ENCODE measurements around the gene FOSL1. TPM values are rescaled to one million over a fixed set of nuclear protein-coding genes. Genes with fewer than 3 reads are reported as not detected.

Gene FOSL1
- total and polyA plus RNA-seq, 2 donors (not counting 1 experiment from before 2014, with no cell fraction given): 3.5 to 8.8 TPM

- Histone ChIP-seq H3K4me2 (ENCODE audit: extremely low read depth, insufficient read depth, low read length) (peak overlapping the region; percentile 73), H3K36me3 (ENCODE audit: control insufficient read depth, insufficient read depth, low read length) (peaks cover 39% of the 10 kb centered on the region), H3K79me2 (ENCODE audit: control insufficient read depth, insufficient read depth, low read length) (peaks cover 51% of the 10 kb centered on the region), H3K27me3 (ENCODE audit: control insufficient read depth, insufficient read depth, low read length) (no peaks in the 10 kb centered on the region), H2AFZ (ENCODE audit: low read length) (no peak overlapping the region), H3K4me3 (replicated peaks in 1 of 4; ENCODE audit: control extremely low read depth in 1 of 4, insufficient read depth in 1 of 4, low read depth in 3 of 4, low read length in 4 of 4) (peak overlapping the region; percentile 90 to 99 (median 96)), H3K9me3 (ENCODE audit: control insufficient read depth, insufficient read depth, low read depth, low read length) (no peaks in the 10 kb centered on the region), H3K9ac (ENCODE audit: insufficient read depth, low read length) (peak overlapping the region; percentile 94), H3K4me1 (ENCODE audit: control insufficient read depth, extremely low read depth, insufficient read depth, low read length) (peaks cover 19% of the 10 kb centered on the region), H4K20me1 (ENCODE audit: control insufficient read depth, extremely low read depth, insufficient read depth, low read length) (peaks cover 4% of the 10 kb centered on the region), H3K27ac (ENCODE audit: insufficient read depth, low read length) (peak overlapping the region; percentile 98)
- TF ChIP-seq, protein P1, sequence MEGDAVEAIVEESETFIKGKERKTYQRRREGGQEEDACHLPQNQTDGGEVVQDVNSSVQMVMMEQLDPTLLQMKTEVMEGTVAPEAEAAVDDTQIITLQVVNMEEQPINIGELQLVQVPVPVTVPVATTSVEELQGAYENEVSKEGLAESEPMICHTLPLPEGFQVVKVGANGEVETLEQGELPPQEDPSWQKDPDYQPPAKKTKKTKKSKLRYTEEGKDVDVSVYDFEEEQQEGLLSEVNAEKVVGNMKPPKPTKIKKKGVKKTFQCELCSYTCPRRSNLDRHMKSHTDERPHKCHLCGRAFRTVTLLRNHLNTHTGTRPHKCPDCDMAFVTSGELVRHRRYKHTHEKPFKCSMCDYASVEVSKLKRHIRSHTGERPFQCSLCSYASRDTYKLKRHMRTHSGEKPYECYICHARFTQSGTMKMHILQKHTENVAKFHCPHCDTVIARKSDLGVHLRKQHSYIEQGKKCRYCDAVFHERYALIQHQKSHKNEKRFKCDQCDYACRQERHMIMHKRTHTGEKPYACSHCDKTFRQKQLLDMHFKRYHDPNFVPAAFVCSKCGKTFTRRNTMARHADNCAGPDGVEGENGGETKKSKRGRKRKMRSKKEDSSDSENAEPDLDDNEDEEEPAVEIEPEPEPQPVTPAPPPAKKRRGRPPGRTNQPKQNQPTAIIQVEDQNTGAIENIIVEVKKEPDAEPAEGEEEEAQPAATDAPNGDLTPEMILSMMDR (conservative IDR thresholded peaks at IDR 0.05 in 1 of 2, IDR thresholded peaks at IDR 0.05 in 1 of 2; ENCODE audit: low read depth in 1 of 2, low read length in 2 of 2): no peak
- TF ChIP-seq EZH2 (IDR thresholded peaks at IDR 0.05; ENCODE audit: low read length, missing control alignments): no peak
- DNase-seq (ENCODE audit: low read depth in 2 of 2): peak in 1 of 2 donors; percentile 12
Observed at GRCh38 chr11:65861165-65861505, 39.1 kb downstream of the FOSL1 start.

- peak within 1 kb of the TSS; percentile 90 to 99 (median 96) for H3K4me3 ChIP-seq (replicated peaks in 1 of 4; ENCODE audit: control extremely low read depth in 1 of 4, insufficient read depth in 1 of 4, low read depth in 3 of 4, low read length in 4 of 4)
- peaks cover 25% of the 10 kb centered on the region for H3K4me1 ChIP-seq (ENCODE audit: control insufficient read depth, extremely low read depth, insufficient read depth, low read length)
- H3K36me3 ChIP-seq (ENCODE audit: control insufficient read depth, insufficient read depth, low read length): peaks cover 44% of the 10 kb centered on the region
- no peaks in the 10 kb centered on the region for H3K27me3 ChIP-seq (ENCODE audit: control insufficient read depth, insufficient read depth, low read length)
- H3K9me3 ChIP-seq (ENCODE audit: control insufficient read depth, insufficient read depth, low read depth, low read length): no peaks in the 10 kb centered on the region
- peak within 1 kb of the TSS; percentile 98 for H3K4me2 ChIP-seq (ENCODE audit: extremely low read depth, insufficient read depth, low read length)
- TF ChIP-seq, protein P1 (conservative IDR thresholded peaks at IDR 0.05 in 1 of 2, IDR thresholded peaks at IDR 0.05 in 1 of 2; ENCODE audit: low read depth in 1 of 2, low read length in 2 of 2): peak; percentile 59 to 70
- TF ChIP-seq EZH2 (IDR thresholded peaks at IDR 0.05; ENCODE audit: low read length, missing control alignments): no peak
- H3K27ac ChIP-seq (ENCODE audit: insufficient read depth, low read length): peak within 1 kb of the TSS; percentile 98
- H4K20me1 ChIP-seq (ENCODE audit: control insufficient read depth, extremely low read depth, insufficient read depth, low read length): peaks cover 6% of the 10 kb centered on the region
- H3K79me2 ChIP-seq (ENCODE audit: control insufficient read depth, insufficient read depth, low read length): peaks cover 57% of the 10 kb centered on the region
- peak; percentile 98 to 99 for DNase-seq (ENCODE audit: low read depth in 2 of 2)
- H2AFZ ChIP-seq (ENCODE audit: low read length): no peak within 1 kb of the TSS
- peak within 1 kb of the TSS; percentile 94 for H3K9ac ChIP-seq (ENCODE audit: insufficient read depth, low read length)
Observed at GRCh38 chr11:65860278-65861164, 39.7 kb downstream of the FOSL1 start, which contains the start of gene MUS81. Gene MUS81, plus strand, starts transcription at chr11:65860433. Its CDS starts 321 bp downstream, at chr11:65860754.

GRCh38 chr11:65859812-65860277 is 40.3 kb downstream of the FOSL1 start:
- Histone ChIP-seq H3K4me2 (ENCODE audit: extremely low read depth, insufficient read depth, low read length) (peak overlapping the region; percentile 73), H3K27me3 (ENCODE audit: control insufficient read depth, insufficient read depth, low read length) (no peaks in the 10 kb centered on the region), H3K79me2 (ENCODE audit: control insufficient read depth, insufficient read depth, low read length) (peaks cover 63% of the 10 kb centered on the region), H3K4me1 (ENCODE audit: control insufficient read depth, extremely low read depth, insufficient read depth, low read length) (peaks cover 28% of the 10 kb centered on the region), H4K20me1 (ENCODE audit: control insufficient read depth, extremely low read depth, insufficient read depth, low read length) (peaks cover 6% of the 10 kb centered on the region), H3K9ac (ENCODE audit: insufficient read depth, low read length) (peak overlapping the region; percentile 94), H3K36me3 (ENCODE audit: control insufficient read depth, insufficient read depth, low read length) (peaks cover 44% of the 10 kb centered on the region), H3K9me3 (ENCODE audit: control insufficient read depth, insufficient read depth, low read depth, low read length) (no peaks in the 10 kb centered on the region), H2AFZ (ENCODE audit: low read length) (no peak overlapping the region), H3K27ac (ENCODE audit: insufficient read depth, low read length) (peak overlapping the region; percentile 98), H3K4me3 (replicated peaks in 1 of 4; ENCODE audit: control extremely low read depth in 1 of 4, insufficient read depth in 1 of 4, low read depth in 3 of 4, low read length in 4 of 4) (peak overlapping the region; percentile 90 to 99 (median 96))
- TF ChIP-seq, protein P1 (conservative IDR thresholded peaks at IDR 0.05 in 1 of 2, IDR thresholded peaks at IDR 0.05 in 1 of 2; ENCODE audit: low read depth in 1 of 2, low read length in 2 of 2): no peak
- TF ChIP-seq EZH2 (IDR thresholded peaks at IDR 0.05; ENCODE audit: low read length, missing control alignments): no peak
- no peak for DNase-seq (ENCODE audit: low read depth in 2 of 2)
